ENCODE results near the gene LRP6. TPM values are rescaled to one million over a fixed set of nuclear protein-coding genes. Genes with fewer than 3 reads are reported as not detected.
A peak's percentile ranks its signal among the peaks of the same experiment; 100 is the strongest.

Gene LRP6
- total and polyA plus RNA-seq, 11 donors = 3.7 to 29.6 (median 16.9) TPM

GRCh38 chr12:12190087-12190809 is 76.6 kb downstream of the LRP6 start:
- H3K4me1 ChIP-seq = peaks cover 0 to 11% (median 2%) of the 10 kb centered on the region in 12 donors
- peaks cover 0 to 14% (median 0%) of the 10 kb centered on the region in 12 donors for H3K9me3 ChIP-seq
- no peak for DNase-seq
- no peak overlapping the region for H3K4me3 ChIP-seq
- intact Hi-C loops (cut with DNase I) = loop anchor here in 1 of 10 donors (10.0 kb wide), 1 partner anchor 55 kb away; no protein-coding TSS in a partner anchor
- no peaks in the 10 kb centered on the region for H3K27me3 ChIP-seq
- peaks cover 0 to 2% (median 0%) of the 10 kb centered on the region in 9 donors for H3K36me3 ChIP-seq
- TF ChIP-seq POLR2A (IDR thresholded peaks at IDR 0.05) (no peak), CTCF (IDR thresholded peaks at IDR 0.05) (no peak)
- no peak overlapping the region for H3K27ac ChIP-seq
- no peak for ATAC-seq
- WGBS, 4 donors = 89 to 100% (median 96%) methylated on average over 1 of the region's 1 CpG

GRCh38 chr12:12185414-12185813 is 81.4 kb downstream of the LRP6 start:
- H3K27ac ChIP-seq = no peak overlapping the region
- H3K36me3 ChIP-seq = peaks cover 0 to 10% (median 0%) of the 10 kb centered on the region in 9 donors
- TF ChIP-seq POLR2A (IDR thresholded peaks at IDR 0.05) (no peak), CTCF (IDR thresholded peaks at IDR 0.05) (no peak)
- 91 to 94% (median 92%) methylated on average over 2 of the region's 2 CpGs for WGBS, 4 donors
- ATAC-seq (no peak), DNase-seq (no peak)
- peaks cover 0 to 31% (median 9%) of the 10 kb centered on the region in 12 donors for H3K4me1 ChIP-seq
- no peak overlapping the region for H3K4me3 ChIP-seq
- intact Hi-C loops (cut with DNase I) = no loop called here
- no peaks in the 10 kb centered on the region for H3K9me3 ChIP-seq
- no peaks in the 10 kb centered on the region for H3K27me3 ChIP-seq

GRCh38 chr12:12182703-12183365 is 84.0 kb downstream of the LRP6 start:
- Histone ChIP-seq H3K4me1 (peaks cover 0 to 45% (median 8%) of the 10 kb centered on the region in 12 donors), H3K27me3 (no peaks in the 10 kb centered on the region), H3K9me3 (no peaks in the 10 kb centered on the region), H3K27ac (peak overlapping the region in 5 of 12 donors; percentile 5 to 52 (median 44)), H3K36me3 (peaks cover 0 to 20% (median 6%) of the 10 kb centered on the region in 9 donors), H3K4me3 (no peak overlapping the region)
- TF ChIP-seq CTCF (IDR thresholded peaks at IDR 0.05) = no peak
- no peak for TF ChIP-seq POLR2A (IDR thresholded peaks at IDR 0.05)
- intact Hi-C loops (cut with DNase I) = no loop called here
- 73 to 94% (median 92%) methylated on average over 1 of the region's 1 CpG for WGBS, 4 donors
- ATAC-seq (peak in 1 of 4 donors; percentile 36), DNase-seq (no peak)

GRCh38 chr12:12181511-12181910 is 85.3 kb downstream of the LRP6 start:
- H3K27me3 ChIP-seq = no peaks in the 10 kb centered on the region
- DNase-seq (no peak), ATAC-seq (no peak)
- no peak for TF ChIP-seq CTCF (IDR thresholded peaks at IDR 0.05)
- no peak for TF ChIP-seq POLR2A (IDR thresholded peaks at IDR 0.05)
- H3K4me1 ChIP-seq = peaks cover 0 to 45% (median 8%) of the 10 kb centered on the region in 12 donors
- H3K9me3 ChIP-seq = no peaks in the 10 kb centered on the region
- intact Hi-C loops (cut with DNase I) = no loop called here
- H3K36me3 ChIP-seq = peaks cover 0 to 20% (median 6%) of the 10 kb centered on the region in 9 donors
- no peak overlapping the region for H3K27ac ChIP-seq
- no peak overlapping the region for H3K4me3 ChIP-seq
- WGBS, 4 donors = 94 to 100% (median 98%) methylated on average over 1 of the region's 1 CpG
